GM23338 (cell line): Measurements from ENCODE around the gene EMX1. TPM values are rescaled to one million over a fixed set of nuclear protein-coding genes. Genes with fewer than 3 reads are reported as not detected.

ENCODE experiments used
- ATAC-seq: fragments of 200-7000 bp; cut with Tn5 transposase; 3 replicates; pipeline ENCODE4 v1.9.1; 2020
- DNase-seq: peaks from one replicate; pipeline ENCODE4 v3.0.0-alpha.2; 2015; ENCODE audit warnings: low spot score
- H2AFZ ChIP-seq: fragments of 200-600 bp; sonication (generic); 2 replicates; pipeline ENCODE4 v1.8.0; 2016; ENCODE audit warnings: antibody characterized with exemption, mild to moderate bottlenecking, moderate library complexity
- H3F3A ChIP-seq: fragments of 200-600 bp; sonication (generic); replicated peaks from 2 replicates; pipeline ENCODE4 v1.8.0; 2017; ENCODE audit warnings: antibody characterized with exemption, mixed run types, low read depth
- H3K27ac ChIP-seq: fragments of 200-600 bp; sonication (generic); 2 replicates; pipeline ENCODE4 v1.6.1; 2016; ENCODE audit warnings: low read depth
- H3K27me3 ChIP-seq: fragments of 200-600 bp; sonication (generic); 2 replicates; pipeline ENCODE4 v1.8.0; 2016; ENCODE audit warnings: mild to moderate bottlenecking, mixed run types, moderate library complexity; ENCODE audit not compliant: insufficient read depth
- H3K36me3 ChIP-seq: fragments of 200-600 bp; sonication (generic); 2 replicates; pipeline ENCODE4 v1.8.0; 2016; ENCODE audit warnings: mild to moderate bottlenecking; ENCODE audit not compliant: insufficient read depth
- H3K4me1 ChIP-seq: fragments of 200-600 bp; sonication (generic); 2 replicates; pipeline ENCODE4 v1.8.0; 2016; ENCODE audit warnings: mild to moderate bottlenecking, moderate library complexity; ENCODE audit not compliant: insufficient read depth
- H3K4me2 ChIP-seq: fragments of 200-600 bp; sonication (generic); 2 replicates; pipeline ENCODE4 v1.7.1; 2017; ENCODE audit warnings: mixed run types
- H3K4me3 ChIP-seq: fragments of 200-600 bp; sonication (generic); 2 replicates; pipeline ENCODE4 v1.6.1; 2016; ENCODE audit warnings: mixed run types
- H3K79me2 ChIP-seq: fragments of 200-600 bp; sonication (generic); replicated peaks from 2 replicates; pipeline ENCODE4 v1.8.0; 2017; ENCODE audit warnings: mild to moderate bottlenecking; ENCODE audit not compliant: insufficient read depth
- H3K9me2 ChIP-seq: fragments of 200-600 bp; sonication (generic); 2 replicates; pipeline ENCODE4 v1.8.0; 2017; ENCODE audit not compliant: insufficient read depth
- H4K20me1 ChIP-seq: fragments of 200-600 bp; sonication (generic); replicated peaks from 2 replicates; pipeline ENCODE4 v1.8.0; 2017; ENCODE audit warnings: mild to moderate bottlenecking; ENCODE audit not compliant: insufficient read depth
- H3K27ac Mint-ChIP-seq: 2 replicates; pipeline ENCODE4 v1.8.0; 2020; ENCODE audit warnings: inconsistent platforms, mild to moderate bottlenecking, moderate library complexity, mixed read lengths
- H3K27me3 Mint-ChIP-seq: 3 replicates; pipeline ENCODE4 v1.8.0; 2022; ENCODE audit warnings: low read depth, mild to moderate bottlenecking, moderate library complexity, mixed read lengths, inconsistent platforms; ENCODE audit not compliant: insufficient read depth, poor library complexity
- H3K36me3 Mint-ChIP-seq: 3 replicates; pipeline ENCODE4 v1.8.0; 2021; ENCODE audit warnings: low read depth, mild to moderate bottlenecking, inconsistent platforms, moderate library complexity, mixed read lengths
- H3K4me1 Mint-ChIP-seq: 3 replicates; pipeline ENCODE4 v1.8.0; 2020; ENCODE audit warnings: mild to moderate bottlenecking, inconsistent platforms, mixed read lengths
- H3K4me3 Mint-ChIP-seq: 3 replicates; pipeline ENCODE4 v1.8.0; 2021; ENCODE audit warnings: moderate library complexity, mild to moderate bottlenecking, inconsistent platforms, mixed read lengths
- H3K9me3 Mint-ChIP-seq: 3 replicates; pipeline ENCODE4 v1.8.0; 2020; ENCODE audit warnings: moderate library complexity, mild to moderate bottlenecking, inconsistent platforms, mixed read lengths
- EZH2 ChIP-seq: fragments of 200-600 bp; sonication (generic); IDR thresholded peaks from one replicate; pipeline ENCODE4 v1.8.0; 2017; ENCODE audit warnings: antibody characterized with exemption, mild to moderate bottlenecking, low read depth; ENCODE audit not compliant: unreplicated experiment
- NANOG ChIP-seq: IDR thresholded peaks from 2 replicates; pipeline ENCODE4 v1.6.1; 2016; ENCODE audit warnings: antibody characterized with exemption, borderline replicate concordance
- POLR2AphosphoS5 ChIP-seq: IDR thresholded peaks from 2 replicates; pipeline ENCODE4 v1.6.1; 2016; ENCODE audit warnings: antibody characterized with exemption, low read depth
- STAT1 ChIP-seq: IDR thresholded peaks from one replicate; pipeline ENCODE4 v1.6.1; 2016; ENCODE audit warnings: antibody characterized with exemption; ENCODE audit not compliant: unreplicated experiment
- ZNF114 ChIP-seq: fragments of 250-450 bp; sonication (Bioruptor Pico); IDR thresholded peaks from 2 replicates; pipeline ENCODE4 v1.5.0; 2020; ENCODE audit warnings: mild to moderate bottlenecking, moderate library complexity
- ZNF331 ChIP-seq: fragments of 250-450 bp; sonication (Bioruptor Pico); IDR thresholded peaks from 2 replicates; pipeline ENCODE4 v1.5.0; 2020; ENCODE audit warnings: low read depth, mild to moderate bottlenecking, moderate library complexity
- polyA plus RNA-seq: library from polyadenylated mRNA; unstranded; fragments of >200 nt; fragmentation: Nextera tagmentation; extraction: Ambion mirVana; gene quantifications from 2 replicates; pipeline ENCODE4 v1.2.1, GENCODE V29; 2016
- total RNA-seq: library from RNA; depleted of rRNA; stranded (reverse); fragments of >200 nt; shearing (Covaris generic); gene quantifications from 2 replicates; pipeline ENCODE4 v1.2.3, GENCODE V29; 2014
- TF ChIP-seq, protein P1 (sequence below): IDR thresholded peaks from 2 replicates; pipeline ENCODE4 v1.6.1; 2016; ENCODE audit warnings: antibody characterized with exemption
- TF ChIP-seq, protein P2 (sequence below): fragments of 250-450 bp; sonication (Bioruptor Pico); IDR thresholded peaks from 2 replicates; pipeline ENCODE4 v1.5.0; 2020; ENCODE audit warnings: mild to moderate bottlenecking, moderate library complexity

Gene EMX1
- total and polyA plus RNA-seq, 2 experiments from 2014 or later: 3.9 to 7.9 TPM

DNA sequence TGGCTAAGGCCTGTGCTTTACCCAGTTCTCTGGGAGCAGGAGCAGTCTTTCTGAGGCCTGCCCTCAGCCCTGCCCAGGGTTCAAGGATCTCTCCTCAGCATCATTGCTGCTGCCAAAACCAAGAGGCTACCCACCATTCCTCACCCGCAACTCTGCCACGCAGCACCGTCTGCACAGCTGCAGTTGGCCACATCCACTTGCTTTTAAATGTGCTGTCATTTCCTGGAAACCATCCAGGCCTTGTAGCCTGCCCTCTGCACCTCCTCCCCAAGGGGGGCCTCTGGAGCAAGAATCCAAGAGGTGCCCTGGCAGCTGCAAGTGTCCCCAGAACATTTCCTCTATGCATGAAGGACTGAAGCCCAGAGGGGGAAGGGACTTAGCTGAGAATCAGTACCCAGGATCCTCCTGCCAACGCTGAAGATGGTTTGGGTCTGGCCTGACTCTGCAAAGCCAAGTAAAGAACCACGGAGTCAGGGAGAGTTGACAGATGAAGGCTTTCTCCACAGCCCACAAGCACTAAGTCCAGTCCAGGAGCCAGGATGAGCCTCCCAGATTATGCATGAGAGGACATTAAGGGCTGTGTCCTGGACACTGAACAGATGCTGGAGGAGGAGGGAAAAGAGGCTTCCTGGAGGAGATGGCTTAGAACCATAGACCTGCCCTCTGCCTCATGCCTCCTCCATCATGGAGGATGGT, 14.9 kb downstream of the EMX1 start:
- Mint-ChIP-seq H3K4me3 (no peak overlapping the region), H3K27ac (no peak overlapping the region), H3K27me3 (peaks cover 18% of the 10 kb centered on the region), H3K9me3 (no peaks in the 10 kb centered on the region; the same call in 2 of the 3 replicates), H3K36me3 (peaks cover 7% of the 10 kb centered on the region; the same call in 2 of the 3 replicates), H3K4me1 (peaks cover 21% of the 10 kb centered on the region)
- Histone ChIP-seq H3K4me2 (no peak overlapping the region), H3K79me2 (no peaks in the 10 kb centered on the region), H3K4me3 (no peak overlapping the region), H3K9me2 (peaks cover 5% of the 10 kb centered on the region; the same call in 1 of the 2 replicates), H3K36me3 (no peaks in the 10 kb centered on the region), H3K4me1 (peaks cover 8% of the 10 kb centered on the region), H4K20me1 (no peaks in the 10 kb centered on the region), H3K27ac (no peak overlapping the region), H3F3A (0 out of 2 replicates have a peak, but pooled peaks cover 4% of the 10 kb centered on the region), H2AFZ (no peak overlapping the region), H3K27me3 (peaks cover 54% of the 10 kb centered on the region)
- ATAC-seq: no peak
- TF ChIP-seq NANOG (no peak), POLR2AphosphoS5 (no peak), ZNF331 (no peak), STAT1 (no peak), ZNF114 (CRISPR knock-in tag) (no peak), EZH2 (no peak)
- TF ChIP-seq, protein P1, sequence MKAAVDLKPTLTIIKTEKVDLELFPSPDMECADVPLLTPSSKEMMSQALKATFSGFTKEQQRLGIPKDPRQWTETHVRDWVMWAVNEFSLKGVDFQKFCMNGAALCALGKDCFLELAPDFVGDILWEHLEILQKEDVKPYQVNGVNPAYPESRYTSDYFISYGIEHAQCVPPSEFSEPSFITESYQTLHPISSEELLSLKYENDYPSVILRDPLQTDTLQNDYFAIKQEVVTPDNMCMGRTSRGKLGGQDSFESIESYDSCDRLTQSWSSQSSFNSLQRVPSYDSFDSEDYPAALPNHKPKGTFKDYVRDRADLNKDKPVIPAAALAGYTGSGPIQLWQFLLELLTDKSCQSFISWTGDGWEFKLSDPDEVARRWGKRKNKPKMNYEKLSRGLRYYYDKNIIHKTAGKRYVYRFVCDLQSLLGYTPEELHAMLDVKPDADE: no peak
- TF ChIP-seq, protein P2, sequence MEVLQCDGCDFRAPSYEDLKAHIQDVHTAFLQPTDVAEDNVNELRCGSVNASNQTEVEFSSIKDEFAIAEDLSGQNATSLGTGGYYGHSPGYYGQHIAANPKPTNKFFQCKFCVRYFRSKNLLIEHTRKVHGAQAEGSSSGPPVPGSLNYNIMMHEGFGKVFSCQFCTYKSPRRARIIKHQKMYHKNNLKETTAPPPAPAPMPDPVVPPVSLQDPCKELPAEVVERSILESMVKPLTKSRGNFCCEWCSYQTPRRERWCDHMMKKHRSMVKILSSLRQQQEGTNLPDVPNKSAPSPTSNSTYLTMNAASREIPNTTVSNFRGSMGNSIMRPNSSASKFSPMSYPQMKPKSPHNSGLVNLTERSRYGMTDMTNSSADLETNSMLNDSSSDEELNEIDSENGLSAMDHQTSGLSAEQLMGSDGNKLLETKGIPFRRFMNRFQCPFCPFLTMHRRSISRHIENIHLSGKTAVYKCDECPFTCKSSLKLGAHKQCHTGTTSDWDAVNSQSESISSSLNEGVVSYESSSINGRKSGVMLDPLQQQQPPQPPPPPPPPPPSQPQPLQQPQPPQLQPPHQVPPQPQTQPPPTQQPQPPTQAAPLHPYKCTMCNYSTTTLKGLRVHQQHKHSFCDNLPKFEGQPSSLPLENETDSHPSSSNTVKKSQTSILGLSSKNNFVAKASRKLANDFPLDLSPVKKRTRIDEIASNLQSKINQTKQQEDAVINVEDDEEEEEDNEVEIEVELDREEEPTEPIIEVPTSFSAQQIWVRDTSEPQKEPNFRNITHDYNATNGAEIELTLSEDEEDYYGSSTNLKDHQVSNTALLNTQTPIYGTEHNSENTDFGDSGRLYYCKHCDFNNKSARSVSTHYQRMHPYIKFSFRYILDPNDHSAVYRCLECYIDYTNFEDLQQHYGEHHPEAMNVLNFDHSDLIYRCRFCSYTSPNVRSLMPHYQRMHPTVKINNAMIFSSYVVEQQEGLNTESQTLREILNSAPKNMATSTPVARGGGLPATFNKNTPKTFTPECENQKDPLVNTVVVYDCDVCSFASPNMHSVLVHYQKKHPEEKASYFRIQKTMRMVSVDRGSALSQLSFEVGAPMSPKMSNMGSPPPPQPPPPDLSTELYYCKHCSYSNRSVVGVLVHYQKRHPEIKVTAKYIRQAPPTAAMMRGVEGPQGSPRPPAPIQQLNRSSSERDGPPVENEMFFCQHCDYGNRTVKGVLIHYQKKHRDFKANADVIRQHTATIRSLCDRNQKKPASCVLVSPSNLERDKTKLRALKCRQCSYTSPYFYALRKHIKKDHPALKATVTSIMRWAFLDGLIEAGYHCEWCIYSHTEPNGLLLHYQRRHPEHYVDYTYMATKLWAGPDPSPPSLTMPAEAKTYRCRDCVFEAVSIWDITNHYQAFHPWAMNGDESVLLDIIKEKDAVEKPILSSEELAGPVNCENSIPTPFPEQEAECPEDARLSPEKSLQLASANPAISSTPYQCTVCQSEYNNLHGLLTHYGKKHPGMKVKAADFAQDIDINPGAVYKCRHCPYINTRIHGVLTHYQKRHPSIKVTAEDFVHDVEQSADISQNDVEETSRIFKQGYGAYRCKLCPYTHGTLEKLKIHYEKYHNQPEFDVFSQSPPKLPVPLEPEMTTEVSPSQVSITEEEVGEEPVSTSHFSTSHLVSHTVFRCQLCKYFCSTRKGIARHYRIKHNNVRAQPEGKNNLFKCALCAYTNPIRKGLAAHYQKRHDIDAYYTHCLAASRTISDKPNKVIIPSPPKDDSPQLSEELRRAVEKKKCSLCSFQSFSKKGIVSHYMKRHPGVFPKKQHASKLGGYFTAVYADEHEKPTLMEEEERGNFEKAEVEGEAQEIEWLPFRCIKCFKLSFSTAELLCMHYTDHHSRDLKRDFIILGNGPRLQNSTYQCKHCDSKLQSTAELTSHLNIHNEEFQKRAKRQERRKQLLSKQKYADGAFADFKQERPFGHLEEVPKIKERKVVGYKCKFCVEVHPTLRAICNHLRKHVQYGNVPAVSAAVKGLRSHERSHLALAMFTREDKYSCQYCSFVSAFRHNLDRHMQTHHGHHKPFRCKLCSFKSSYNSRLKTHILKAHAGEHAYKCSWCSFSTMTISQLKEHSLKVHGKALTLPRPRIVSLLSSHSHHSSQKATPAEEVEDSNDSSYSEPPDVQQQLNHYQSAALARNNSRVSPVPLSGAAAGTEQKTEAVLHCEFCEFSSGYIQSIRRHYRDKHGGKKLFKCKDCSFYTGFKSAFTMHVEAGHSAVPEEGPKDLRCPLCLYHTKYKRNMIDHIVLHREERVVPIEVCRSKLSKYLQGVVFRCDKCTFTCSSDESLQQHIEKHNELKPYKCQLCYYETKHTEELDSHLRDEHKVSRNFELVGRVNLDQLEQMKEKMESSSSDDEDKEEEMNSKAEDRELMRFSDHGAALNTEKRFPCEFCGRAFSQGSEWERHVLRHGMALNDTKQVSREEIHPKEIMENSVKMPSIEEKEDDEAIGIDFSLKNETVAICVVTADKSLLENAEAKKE (CRISPR knock-in tag): no peak
- no peak for DNase-seq
